H1 (cell line): ENCODE results near the gene SH3BP5.

ENCODE experiments used
- ATF3 ChIP-seq: IDR thresholded peaks from 2 replicates; pipeline ENCODE4 v1.6.1; 2011; ENCODE audit warnings: low read depth, mild to moderate bottlenecking, low read length; ENCODE audit not compliant: insufficient read depth
- BACH1 ChIP-seq: IDR thresholded peaks from 2 replicates; pipeline ENCODE4 v1.6.1; 2012; ENCODE audit warnings: low read length, improper control_type of control experiment
- CBX8 ChIP-seq: fragments of 300-800, 300-1000 bp; sonication (generic); IDR thresholded peaks from 2 replicates; pipeline ENCODE4 v1.7.1; 2016; ENCODE audit warnings: low read depth, low read length, borderline replicate concordance
- CEBPB ChIP-seq: IDR thresholded peaks from 2 replicates; pipeline ENCODE4 v1.6.1; 2012; ENCODE audit warnings: low read depth, low read length
- CTCF ChIP-seq, 3 experiments: IDR thresholded peaks; 1 replicate in 2 of 3; 2 replicates in 1 of 3; pipeline versions ENCODE4 v1.5.1 to v1.6.1; 2011; ENCODE audit warnings: low read length in 3 of 3, mild to moderate bottlenecking in 3 of 3, inconsistent platforms in 2 of 3, low read depth in 1 of 3, moderate library complexity in 1 of 3; ENCODE audit not compliant: insufficient read depth in 1 of 3; ENCODE audit errors: control extremely low read depth in 1 of 3
- EZH2 ChIP-seq: fragments of 200-600 bp; sonication (generic); IDR thresholded peaks from 2 replicates; pipeline ENCODE4 v1.7.1; 2012; ENCODE audit warnings: low read depth, mild to moderate bottlenecking, moderate library complexity, low read length, inconsistent platforms; ENCODE audit not compliant: severe bottlenecking
- KDM1A ChIP-seq: fragments of 200-600, 300-600 bp; sonication (generic); IDR thresholded peaks from 2 replicates; pipeline ENCODE4 v1.7.1; 2016; ENCODE audit warnings: mild to moderate bottlenecking, low read length, borderline replicate concordance
- MAX ChIP-seq: IDR thresholded peaks from 2 replicates; pipeline ENCODE4 v1.6.1; 2012; ENCODE audit warnings: inconsistent platforms
- POLR2A ChIP-seq, 2 experiments: IDR thresholded peaks; 1 replicate in 1 of 2; 2 replicates in 1 of 2; pipeline ENCODE4 v1.6.1; 2011; ENCODE audit warnings: low read depth in 2 of 2, low read length in 2 of 2, mild to moderate bottlenecking in 2 of 2; ENCODE audit errors: control extremely low read depth in 1 of 2
- RNF2 ChIP-seq: fragments of 200-900, 300-1000 bp; sonication (generic); IDR thresholded peaks from 2 replicates; pipeline ENCODE4 v1.7.1; 2016; ENCODE audit warnings: borderline replicate concordance, low read depth, mild to moderate bottlenecking, antibody characterized with exemption, low read length; ENCODE audit not compliant: poor library complexity, severe bottlenecking; ENCODE audit errors: missing control alignments
- SP4 ChIP-seq: IDR thresholded peaks from 2 replicates; pipeline ENCODE4 v1.6.1; 2012; ENCODE audit warnings: low read length, inconsistent platforms
- TAF1 ChIP-seq: IDR thresholded peaks from 2 replicates; pipeline ENCODE4 v1.6.1; 2011; ENCODE audit warnings: mild to moderate bottlenecking, low read depth, low read length
- USF2 ChIP-seq: IDR thresholded peaks from 2 replicates; pipeline ENCODE4 v1.6.1; 2011; ENCODE audit warnings: low read length, improper control_type of control experiment

GRCh38 chr3:15319136-15319535 lies 13.2 kb downstream of the SH3BP5 start:
- no peak for TF ChIP-seq CTCF (IDR thresholded peaks at IDR 0.05; ENCODE audit: control extremely low read depth in 1 of 3, insufficient read depth in 1 of 3, low read depth in 1 of 3, low read length in 3 of 3)
- no peak for TF ChIP-seq SP4
- no peak for TF ChIP-seq POLR2A (IDR thresholded peaks at IDR 0.05; ENCODE audit: control extremely low read depth in 1 of 2, low read depth in 2 of 2, low read length in 2 of 2)
- TF ChIP-seq MAX = no peak
- TF ChIP-seq ATF3 = no peak
- TF ChIP-seq EZH2 = no peak
- TF ChIP-seq TAF1 = no peak
- no peak for TF ChIP-seq CEBPB
- no peak for TF ChIP-seq USF2
- TF ChIP-seq CBX8 = no peak
- TF ChIP-seq RNF2 = no peak
- TF ChIP-seq BACH1 = no peak
- TF ChIP-seq KDM1A = no peak
